HG03039 (cell line): ENCODE measurements around the gene ISL2.

Source experiments
- ATAC-seq: cut with Tn5 transposase; IDR thresholded peaks from one replicate; pipeline ENCODE4 v1.9.1; 2021; ENCODE audit warnings: mild to moderate bottlenecking, moderate library complexity; ENCODE audit not compliant: unreplicated experiment

The ISL2 gene

GRCh38 chr15:76341366-76342057, 4.9 kb downstream of the ISL2 start:
- ATAC-seq: no peak

GRCh38 chr15:76342058-76342381, 5.4 kb downstream of the ISL2 start:
- no peak for ATAC-seq

- ATAC-seq: no peak
These were observed 6.0 kb downstream of the ISL2 start for GRCh38 chr15:76342382-76343201.

GRCh38 chr15:76343313-76343996, 6.9 kb downstream of the ISL2 start:
- ATAC-seq: no peak

- ATAC-seq: no peak
These were observed 8.5 kb downstream of the ISL2 start for GRCh38 chr15:76344893-76345582.

GRCh38 chr15:76345583-76345879, 9.0 kb downstream of the ISL2 start:
- ATAC-seq: no peak

GRCh38 chr15:76345880-76346668, 9.5 kb downstream of the ISL2 start:
- ATAC-seq: no peak

- no peak for ATAC-seq
These were observed 10.3 kb downstream of the ISL2 start for GRCh38 chr15:76346669-76347481.

GRCh38 chr15:76347482-76348055, 11.0 kb downstream of the ISL2 start:
- no peak for ATAC-seq

- no peak for ATAC-seq
These were observed 12.9 kb downstream of the ISL2 start for GRCh38 chr15:76349301-76350070.

GRCh38 chr15:76353023-76353577, 16.5 kb downstream of the ISL2 start:
- ATAC-seq: no peak

- no peak for ATAC-seq
These were observed 17.3 kb downstream of the ISL2 start for GRCh38 chr15:76353903-76354302.

- ATAC-seq: no peak
These were observed 18.4 kb downstream of the ISL2 start for GRCh38 chr15:76354823-76355440.

GRCh38 chr15:76358453-76358852, 21.9 kb downstream of the ISL2 start:
- no peak for ATAC-seq

- no peak for ATAC-seq
These were observed 22.6 kb downstream of the ISL2 start for GRCh38 chr15:76359152-76359551.

GRCh38 chr15:76360416-76360815, 23.8 kb downstream of the ISL2 start:
- ATAC-seq: no peak

- ATAC-seq: no peak
These were observed 26.7 kb downstream of the ISL2 start for GRCh38 chr15:76363251-76363650.

GRCh38 chr15:76366714-76367113, 30.1 kb downstream of the ISL2 start:
- ATAC-seq: no peak
